Spleen (tissue), 7 donors: Measurements from ENCODE around the gene PTPRN2.

ENCODE experiments used
- CTCF ChIP-seq, 11 experiments: fragments of 200-600 bp in 7 of 11; fragments of 450-650 bp in 4 of 11; sonication (generic) in 4 of 11; IDR thresholded peaks in 8 of 11; conservative IDR thresholded peaks in 3 of 11; 1 replicate in 7 of 11; 2 replicates in 4 of 11; pipeline versions ENCODE4 v1.4.0 to v1.8.0; 2016 to 2021; ENCODE audit warnings: antibody characterized with exemption in 11 of 11, inconsistent platforms in 4 of 11, mild to moderate bottlenecking in 1 of 11
- POLR2A ChIP-seq, 3 donors: fragments of 450-650 bp; IDR thresholded peaks; one replicate each; pipeline ENCODE4 v1.5.1; 2017; ENCODE audit warnings: antibody characterized with exemption in 3 of 3, mild to moderate bottlenecking in 1 of 3
- donor health status: DM: no; HTN: no; CAD: no; lungs with moderate emphysema.
- donor health status: DM: no; HTN: no; CAD: no.
- donor health status: DM: no; HTN: no; CAD: no.

- TF ChIP-seq CTCF (IDR thresholded peaks at IDR 0.05 in 8 of 11, conservative IDR thresholded peaks at IDR 0.05 in 3 of 11) (no peak), POLR2A (IDR thresholded peaks at IDR 0.05) (no peak)
These were observed 911.6 kb downstream of the PTPRN2 start for GRCh38 chr7:157676001-157676400.
